Stimulated activated CD8-positive, alpha-beta memory T cell treated with anti-CD3 and anti-CD28 coated beads, Interleukin-12 subunit alpha, Interleukin-12 subunit beta, amount 100 ng/mL, for 1 hour (primary cell): Measurements from ENCODE around the gene CT47C1.
"Not testable (repeated sequence)": the region's sequence is repeated elsewhere in the genome, so short reads cannot be mapped to it uniquely, and the experiment has no call there.

ENCODE experiments used
- DNase-seq: peaks from one replicate; pipeline ENCODE4 v3.0.0-alpha.2; 2020; ENCODE audit warnings: low read depth

Gene CT47C1

GRCh38 chrX:119072744-119073143 lies at the start of gene CT47C1:
Gene CT47C1, plus strand, starts transcription at chrX:119072993. Its CDS starts 233 bp downstream, at chrX:119073226.
- DNase-seq, result no peak

- no peak for DNase-seq
Observed at GRCh38 chrX:119025900-119026299, 46.9 kb upstream of the CT47C1 start.

- not testable (repeated sequence) for DNase-seq
Observed at GRCh38 chrX:119026344-119026743, 46.4 kb upstream of the CT47C1 start.

GRCh38 chrX:119027960-119028732 lies 44.6 kb upstream of the CT47C1 start:
- DNase-seq, result not testable (repeated sequence)

- no peak for DNase-seq
Observed at GRCh38 chrX:119028733-119029330, 44.0 kb upstream of the CT47C1 start.

- not testable (repeated sequence) for DNase-seq
Observed at GRCh38 chrX:119029656-119030055, 43.1 kb upstream of the CT47C1 start.

GRCh38 chrX:119030990-119031389 lies 41.8 kb upstream of the CT47C1 start:
- no peak for DNase-seq

- DNase-seq, result no peak
Observed at GRCh38 chrX:119036107-119037029, 36.4 kb upstream of the CT47C1 start.

- DNase-seq, result no peak
Observed at GRCh38 chrX:119040432-119040831, 32.4 kb upstream of the CT47C1 start.

- no peak for DNase-seq
Observed at GRCh38 chrX:119041175-119041574, 31.6 kb upstream of the CT47C1 start.

GRCh38 chrX:119042040-119042439 lies 30.8 kb upstream of the CT47C1 start:
- DNase-seq, result no peak

GRCh38 chrX:119042996-119043395 lies 29.8 kb upstream of the CT47C1 start:
- DNase-seq, result no peak

- DNase-seq, result no peak
Observed at GRCh38 chrX:119045884-119046283, 26.9 kb upstream of the CT47C1 start.

- DNase-seq, result no peak
Observed at GRCh38 chrX:119055687-119056086, 17.1 kb upstream of the CT47C1 start.

- DNase-seq, result no peak
Observed at GRCh38 chrX:119062750-119063374, 9.9 kb upstream of the CT47C1 start.

GRCh38 chrX:119063428-119063827 lies 9.4 kb upstream of the CT47C1 start:
- no peak for DNase-seq

GRCh38 chrX:119067023-119067739 lies 5.6 kb upstream of the CT47C1 start:
- no peak for DNase-seq

GRCh38 chrX:119069128-119069527 lies 3.7 kb upstream of the CT47C1 start:
- no peak for DNase-seq

GRCh38 chrX:119069762-119070161 lies 3.0 kb upstream of the CT47C1 start:
- DNase-seq, result no peak

- no peak for DNase-seq
Observed at GRCh38 chrX:119071381-119071780, 1.4 kb upstream of the CT47C1 start.

- no peak for DNase-seq
Observed at GRCh38 chrX:119073200-119073905, 560 bp downstream of the CT47C1 start.
